NCI-H510A treated with DMSO at 0.1 percent for 48 hours (cell line): ENCODE data around the gene PLPPR1.
A peak's percentile ranks its signal among the peaks of the same experiment; 100 is the strongest.

ENCODE experiments used
- DNase-seq: peaks from one replicate; lab custom pipeline; 2025; lab: John Stamatoyannopoulos, UW

PLPPR1 gene

GRCh38 chr9:101047848-101048397 is 19.4 kb downstream of the PLPPR1 start:
- DNase-seq = no peak

GRCh38 chr9:101050650-101051049 is 22.1 kb downstream of the PLPPR1 start:
- no peak for DNase-seq

- no peak for DNase-seq
Measured at GRCh38 chr9:101054657-101055056, 26.1 kb downstream of the PLPPR1 start.

GRCh38 chr9:101055516-101055915 is 27.0 kb downstream of the PLPPR1 start:
- DNase-seq = no peak

GRCh38 chr9:101062686-101063085 is 34.2 kb downstream of the PLPPR1 start:
- no peak for DNase-seq

GRCh38 chr9:101063192-101063591 is 34.7 kb downstream of the PLPPR1 start:
- no peak for DNase-seq

- no peak for DNase-seq
Measured at GRCh38 chr9:101064206-101064605, 35.7 kb downstream of the PLPPR1 start.

- DNase-seq = no peak
Measured at GRCh38 chr9:101065930-101066329, 37.4 kb downstream of the PLPPR1 start.

GRCh38 chr9:101068696-101069095 is 40.2 kb downstream of the PLPPR1 start:
- no peak for DNase-seq

- DNase-seq = no peak
Measured at GRCh38 chr9:101072259-101072658, 43.7 kb downstream of the PLPPR1 start.

GRCh38 chr9:101073122-101073521 is 44.6 kb downstream of the PLPPR1 start:
- DNase-seq = no peak

- no peak for DNase-seq
Measured at GRCh38 chr9:101081641-101082040, 53.1 kb downstream of the PLPPR1 start.

GRCh38 chr9:101083448-101084202 is 55.1 kb downstream of the PLPPR1 start:
- DNase-seq = no peak

GRCh38 chr9:101087426-101087825 is 58.9 kb downstream of the PLPPR1 start:
- DNase-seq = no peak

- DNase-seq = no peak
Measured at GRCh38 chr9:101092922-101093321, 64.4 kb downstream of the PLPPR1 start.

GRCh38 chr9:101093620-101094019 is 65.1 kb downstream of the PLPPR1 start:
- DNase-seq = no peak

- no peak for DNase-seq
Measured at GRCh38 chr9:101094686-101095085, 66.2 kb downstream of the PLPPR1 start.

GRCh38 chr9:101097210-101097609 is 68.7 kb downstream of the PLPPR1 start:
- no peak for DNase-seq

GRCh38 chr9:101098392-101098791 is 69.9 kb downstream of the PLPPR1 start:
- DNase-seq = no peak

- no peak for DNase-seq
Measured at GRCh38 chr9:101114317-101114716, 85.8 kb downstream of the PLPPR1 start.

- no peak for DNase-seq
Measured at GRCh38 chr9:101115102-101115501, 86.6 kb downstream of the PLPPR1 start.

GRCh38 chr9:101117161-101117560 is 88.6 kb downstream of the PLPPR1 start:
- DNase-seq = no peak

GRCh38 chr9:101119206-101119819 is 90.8 kb downstream of the PLPPR1 start:
- peak; percentile 60 for DNase-seq
